Gastrocnemius medialis (tissue), 4 donors: ENCODE data around the gene PHACTR1. TPM values are rescaled to one million over a fixed set of nuclear protein-coding genes. Genes with fewer than 3 reads are reported as not detected.

ENCODE experiments used
- ATAC-seq, 2 donors: fragments of 150-250 bp; one replicate each; pipeline ENCODE4 v1.9.1; 2016
- DNase-seq, 2 donors: peaks; one replicate each; pipeline ENCODE4 v3.0.0-alpha.2; 2019
- H3K27ac ChIP-seq, 4 donors: fragments of 200-600 bp; sonication (generic); 1 replicate in 1 of 4; 2 replicates in 3 of 4; pipeline ENCODE4 v1.5.1; 2016 to 2018; ENCODE audit warnings: mild to moderate bottlenecking in 2 of 4, moderate library complexity in 1 of 4
- H3K27me3 ChIP-seq, 3 donors: fragments of 200-600 bp; sonication (generic) in 2 of 3; 1 replicate in 1 of 3; 2 replicates in 2 of 3; pipeline versions ENCODE4 v1.5.1 to v1.6.0; 2016 to 2019; ENCODE audit warnings: mild to moderate bottlenecking in 1 of 3, moderate library complexity in 1 of 3
- H3K36me3 ChIP-seq, 2 donors: fragments of 200-600 bp; sonication (generic) in 1 of 2; one replicate each; pipeline ENCODE4 v1.5.1; 2017 to 2018
- H3K4me1 ChIP-seq, 2 donors: fragments of 200-600 bp; sonication (generic) in 1 of 2; one replicate each; pipeline ENCODE4 v1.5.1; 2016 to 2017; ENCODE audit warnings: mild to moderate bottlenecking in 2 of 2
- H3K4me3 ChIP-seq, 4 donors: fragments of 200-600 bp; sonication (generic) in 3 of 4; 1 replicate in 1 of 4; 2 replicates in 3 of 4; pipeline ENCODE4 v1.5.1; 2016 to 2019; ENCODE audit warnings: mild to moderate bottlenecking in 2 of 4
- H3K9me3 ChIP-seq, 3 donors: fragments of 200-600 bp; sonication (generic) in 2 of 3; 1 replicate in 1 of 3; 2 replicates in 2 of 3; pipeline ENCODE4 v1.5.1; 2016 to 2019
- POLR2A ChIP-seq, 2 donors: fragments of 450-650 bp; IDR thresholded peaks; one replicate each; pipeline ENCODE4 v1.6.1; 2017; ENCODE audit warnings: antibody characterized with exemption in 2 of 2, mild to moderate bottlenecking in 2 of 2, moderate library complexity in 2 of 2
- in situ Hi-C, 4 donors: fragments of 200-750 bp; cut with MboI; loops; one replicate each; pipeline versions ENCODE4 v1.15.0 to v1.8.0; 2017; ENCODE audit warnings: low sequenced_read_pairs in 4 of 4
- intact Hi-C: fragments of 100-400 bp; cut with DNase I; formaldehyde crosslinking; loops from one replicate; pipeline ENCODE4 v1.15.1; 2023; ENCODE audit warnings: low total_unique reads
- total RNA-seq, 4 donors: library from RNA; depleted of rRNA; stranded (reverse); fragments of >200 nt; gene quantifications; one replicate each; pipeline versions ENCODE4 v1.1.0 to v1.2.3, GENCODE V29; 2016
- TF ChIP-seq, protein P1 (sequence below), 5 experiments: fragments of 450-650 bp in 3 of 5; fragments of 200-600 bp in 2 of 5; sonication (generic) in 2 of 5; IDR thresholded peaks in 4 of 5; conservative IDR thresholded peaks in 1 of 5; 1 replicate in 4 of 5; 2 replicates in 1 of 5; pipeline ENCODE4 v1.5.1; 2016 to 2019; ENCODE audit warnings: antibody characterized with exemption in 5 of 5, mild to moderate bottlenecking in 3 of 5, moderate library complexity in 3 of 5

The PHACTR1 gene
- total RNA-seq, 4 donors from 2014 or later, result 0.07 to 0.82 (median 0.21) TPM

DNA sequence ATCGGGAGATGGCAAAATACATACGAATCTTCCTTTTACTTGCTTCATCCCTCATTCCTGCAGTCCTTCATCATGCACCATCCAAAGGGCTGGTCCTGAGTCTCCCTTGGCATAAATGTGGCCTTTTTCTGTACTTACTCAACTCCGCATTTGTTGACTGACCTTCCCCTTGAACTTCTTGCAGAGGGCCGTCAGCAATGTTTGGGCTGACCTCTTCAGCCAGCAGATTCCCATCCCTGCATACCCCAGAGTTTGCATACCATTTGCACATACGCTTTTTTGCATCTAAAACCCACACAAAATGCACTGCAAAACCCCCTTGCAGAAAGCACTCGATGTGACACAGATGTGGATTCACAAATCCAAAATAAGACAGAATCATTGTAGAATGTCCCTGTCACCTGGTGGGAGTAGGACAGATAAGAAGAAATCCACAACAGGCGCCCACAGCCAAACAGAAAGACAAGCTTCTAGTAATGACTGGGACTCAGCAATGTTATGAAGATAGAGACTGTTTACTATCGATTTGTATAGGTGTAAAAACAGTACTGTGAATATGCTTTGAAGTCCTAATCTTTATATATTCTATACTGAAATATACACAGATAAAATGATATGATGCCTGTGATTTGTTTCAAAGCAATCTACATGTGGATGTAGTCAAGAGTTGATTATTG is 566.0 kb downstream of the PHACTR1 start:
- in situ Hi-C loops, result no loop called here
- Histone ChIP-seq H3K4me1 (no peaks in the 10 kb centered on the region), H3K36me3 (no peaks in the 10 kb centered on the region), H3K9me3 (peaks cover 0 to 4% (median 3%) of the 10 kb centered on the region in 3 donors), H3K27me3 (no peaks in the 10 kb centered on the region), H3K27ac (no peak overlapping the region), H3K4me3 (no peak overlapping the region)
- ATAC-seq (no peak), DNase-seq (no peak)
- TF ChIP-seq POLR2A (IDR thresholded peaks at IDR 0.05), result no peak
- TF ChIP-seq, protein P1, sequence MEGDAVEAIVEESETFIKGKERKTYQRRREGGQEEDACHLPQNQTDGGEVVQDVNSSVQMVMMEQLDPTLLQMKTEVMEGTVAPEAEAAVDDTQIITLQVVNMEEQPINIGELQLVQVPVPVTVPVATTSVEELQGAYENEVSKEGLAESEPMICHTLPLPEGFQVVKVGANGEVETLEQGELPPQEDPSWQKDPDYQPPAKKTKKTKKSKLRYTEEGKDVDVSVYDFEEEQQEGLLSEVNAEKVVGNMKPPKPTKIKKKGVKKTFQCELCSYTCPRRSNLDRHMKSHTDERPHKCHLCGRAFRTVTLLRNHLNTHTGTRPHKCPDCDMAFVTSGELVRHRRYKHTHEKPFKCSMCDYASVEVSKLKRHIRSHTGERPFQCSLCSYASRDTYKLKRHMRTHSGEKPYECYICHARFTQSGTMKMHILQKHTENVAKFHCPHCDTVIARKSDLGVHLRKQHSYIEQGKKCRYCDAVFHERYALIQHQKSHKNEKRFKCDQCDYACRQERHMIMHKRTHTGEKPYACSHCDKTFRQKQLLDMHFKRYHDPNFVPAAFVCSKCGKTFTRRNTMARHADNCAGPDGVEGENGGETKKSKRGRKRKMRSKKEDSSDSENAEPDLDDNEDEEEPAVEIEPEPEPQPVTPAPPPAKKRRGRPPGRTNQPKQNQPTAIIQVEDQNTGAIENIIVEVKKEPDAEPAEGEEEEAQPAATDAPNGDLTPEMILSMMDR (IDR thresholded peaks at IDR 0.05 in 4 of 5, conservative IDR thresholded peaks at IDR 0.05 in 1 of 5), result no peak
- intact Hi-C loops, result no loop called here

DNA sequence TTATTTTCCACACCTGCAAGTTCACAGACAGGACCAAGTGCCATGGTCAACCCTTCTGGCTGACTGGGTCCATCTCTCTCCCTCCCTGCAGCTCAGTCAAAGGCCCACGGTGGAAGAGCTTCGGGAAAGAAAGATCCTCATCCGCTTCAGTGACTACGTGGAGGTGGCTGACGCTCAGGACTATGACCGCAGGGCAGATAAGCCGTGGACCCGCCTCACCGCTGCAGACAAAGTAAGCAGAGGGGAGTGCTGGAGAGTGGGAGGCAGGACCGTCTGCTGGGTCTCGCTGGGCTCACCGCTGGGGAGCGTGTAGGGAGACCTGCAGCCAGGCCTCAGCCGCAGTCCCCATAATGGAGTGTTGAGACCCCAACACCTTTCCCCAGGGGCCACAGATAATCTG is 566.8 kb downstream of the PHACTR1 start:
- Histone ChIP-seq H3K4me3 (no peak overlapping the region), H3K27me3 (no peaks in the 10 kb centered on the region), H3K4me1 (no peaks in the 10 kb centered on the region), H3K9me3 (peaks cover 0 to 7% (median 3%) of the 10 kb centered on the region in 3 donors), H3K27ac (no peak overlapping the region), H3K36me3 (no peaks in the 10 kb centered on the region)
- intact Hi-C loops, result no loop called here
- ATAC-seq (no peak), DNase-seq (no peak)
- no peak for TF ChIP-seq POLR2A (IDR thresholded peaks at IDR 0.05)
- TF ChIP-seq, protein P1 (IDR thresholded peaks at IDR 0.05 in 4 of 5, conservative IDR thresholded peaks at IDR 0.05 in 1 of 5), result no peak
- in situ Hi-C loops, result no loop called here

DNA sequence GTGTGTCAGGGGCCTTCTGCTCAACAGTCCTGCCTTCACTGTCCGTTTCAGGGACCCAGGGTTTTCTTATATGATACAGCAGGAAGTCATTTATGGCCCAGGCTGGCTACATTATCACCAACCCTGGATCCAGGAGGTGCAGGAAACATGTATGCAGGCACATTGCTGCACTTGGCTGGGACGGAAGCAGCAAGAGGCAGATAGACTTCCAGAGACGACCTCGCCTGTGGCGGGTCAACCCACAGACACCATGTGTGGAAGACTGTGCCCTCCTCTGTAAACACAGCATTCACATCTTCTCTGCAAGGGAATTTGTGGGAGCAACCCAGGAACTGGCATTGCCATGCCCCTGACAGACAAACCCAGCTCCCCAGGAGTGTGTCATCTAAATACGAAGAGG is 568.1 kb downstream of the PHACTR1 start:
- no peaks in the 10 kb centered on the region for H3K27me3 ChIP-seq
- H3K4me1 ChIP-seq, result no peaks in the 10 kb centered on the region
- no peak for ATAC-seq
- H3K9me3 ChIP-seq, result peaks cover 0 to 7% (median 3%) of the 10 kb centered on the region in 3 donors
- in situ Hi-C loops (no loop called here), intact Hi-C loops (no loop called here)
- no peak for DNase-seq
- no peak overlapping the region for H3K27ac ChIP-seq
- TF ChIP-seq POLR2A (IDR thresholded peaks at IDR 0.05), result no peak
- TF ChIP-seq, protein P1 (IDR thresholded peaks at IDR 0.05 in 4 of 5, conservative IDR thresholded peaks at IDR 0.05 in 1 of 5), result no peak
- no peaks in the 10 kb centered on the region for H3K36me3 ChIP-seq
- H3K4me3 ChIP-seq, result no peak overlapping the region

DNA sequence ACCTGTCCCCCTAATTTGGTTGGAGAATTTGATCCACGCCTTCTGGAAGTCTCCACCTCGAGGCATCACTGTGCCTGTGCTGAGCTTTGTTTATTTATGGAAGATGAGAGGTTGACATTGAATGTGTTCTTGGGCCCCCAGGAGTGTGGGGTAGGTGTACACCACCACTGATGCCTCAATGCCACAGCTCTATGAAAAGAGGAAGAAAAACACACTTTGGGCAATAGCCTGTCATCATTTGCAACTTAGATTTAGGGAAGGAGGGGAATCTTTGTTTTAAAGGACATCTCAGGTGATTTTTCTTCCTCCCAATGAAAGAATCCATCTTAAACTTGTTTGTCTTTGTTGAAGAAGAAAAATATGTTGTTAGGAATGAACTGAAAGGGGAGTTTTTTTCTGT is 569.1 kb downstream of the PHACTR1 start:
- Histone ChIP-seq H3K4me3 (no peak overlapping the region), H3K4me1 (no peaks in the 10 kb centered on the region), H3K36me3 (no peaks in the 10 kb centered on the region), H3K9me3 (peaks cover 0 to 7% (median 3%) of the 10 kb centered on the region in 3 donors), H3K27ac (no peak overlapping the region), H3K27me3 (no peaks in the 10 kb centered on the region)
- in situ Hi-C loops (no loop called here), intact Hi-C loops (no loop called here)
- TF ChIP-seq, protein P1 (IDR thresholded peaks at IDR 0.05 in 4 of 5, conservative IDR thresholded peaks at IDR 0.05 in 1 of 5), result no peak
- TF ChIP-seq POLR2A (IDR thresholded peaks at IDR 0.05), result no peak
- ATAC-seq (no peak), DNase-seq (no peak)

DNA sequence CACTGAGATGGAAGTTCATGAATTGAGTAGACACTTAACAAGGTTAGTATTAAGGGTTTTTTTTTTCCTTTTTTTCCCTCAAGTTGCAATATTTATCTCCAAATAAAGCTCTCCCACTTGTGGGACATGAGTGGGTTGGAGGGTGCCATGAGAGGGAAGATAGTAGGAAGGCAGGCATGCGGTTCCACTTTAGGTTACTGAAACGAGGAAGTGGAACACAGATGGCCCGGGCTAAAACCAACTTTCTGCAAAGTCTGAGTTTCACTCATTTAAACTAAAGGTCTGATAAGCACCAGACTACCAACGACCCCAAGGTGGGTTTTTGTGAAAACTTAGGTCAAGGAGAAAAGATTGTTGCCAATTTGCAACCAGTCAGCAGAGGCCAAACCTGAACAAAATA is 569.6 kb downstream of the PHACTR1 start:
- H3K36me3 ChIP-seq, result no peaks in the 10 kb centered on the region
- no peaks in the 10 kb centered on the region for H3K27me3 ChIP-seq
- H3K4me3 ChIP-seq, result no peak overlapping the region
- intact Hi-C loops (no loop called here), in situ Hi-C loops (no loop called here)
- H3K27ac ChIP-seq, result no peak overlapping the region
- H3K9me3 ChIP-seq, result peaks cover 0 to 7% (median 3%) of the 10 kb centered on the region in 3 donors
- no peaks in the 10 kb centered on the region for H3K4me1 ChIP-seq
- no peak for TF ChIP-seq POLR2A (IDR thresholded peaks at IDR 0.05)
- TF ChIP-seq, protein P1 (IDR thresholded peaks at IDR 0.05 in 4 of 5, conservative IDR thresholded peaks at IDR 0.05 in 1 of 5), result no peak
- no peak for ATAC-seq
- no peak for DNase-seq
